ENCODE measurements around the gene NINL.
"Not testable (repeated sequence)": the region's sequence is repeated elsewhere in the genome, so short reads cannot be mapped to it uniquely, and the experiment has no call there.

DNA sequence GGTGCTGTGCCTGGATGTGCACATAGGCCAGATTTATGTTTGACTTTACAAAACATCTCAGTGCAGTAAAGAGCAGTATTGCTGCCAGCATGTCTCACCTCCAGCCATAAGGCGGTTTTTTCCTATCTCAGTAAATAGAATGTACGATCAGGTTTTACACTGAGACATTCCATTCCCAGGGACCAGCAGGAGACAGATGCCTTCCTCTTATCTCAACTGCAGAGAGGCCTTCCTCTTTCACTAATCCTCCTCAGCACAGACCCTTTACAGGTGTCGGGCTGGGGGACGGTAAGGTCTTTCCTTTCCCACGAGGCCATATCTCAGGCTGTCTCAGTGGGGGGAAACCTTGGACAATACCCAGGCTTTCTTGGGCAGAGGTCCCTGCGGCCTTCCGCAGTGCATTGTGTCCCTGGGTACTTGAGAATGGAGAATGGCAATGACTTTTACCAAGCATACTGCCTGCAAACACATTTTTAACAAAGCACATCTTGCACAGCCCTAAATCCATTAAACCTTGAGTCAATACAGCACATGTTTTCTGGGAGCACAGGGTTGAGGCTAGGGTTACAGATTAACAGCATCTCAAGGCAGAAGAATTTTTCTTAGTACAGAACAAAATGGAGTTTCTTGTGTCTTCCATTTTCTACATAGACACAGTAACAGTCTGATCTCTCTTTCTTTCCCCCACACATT lies 34.5 kb downstream of the NINL start:
- TF ChIP-seq, protein P1, sequence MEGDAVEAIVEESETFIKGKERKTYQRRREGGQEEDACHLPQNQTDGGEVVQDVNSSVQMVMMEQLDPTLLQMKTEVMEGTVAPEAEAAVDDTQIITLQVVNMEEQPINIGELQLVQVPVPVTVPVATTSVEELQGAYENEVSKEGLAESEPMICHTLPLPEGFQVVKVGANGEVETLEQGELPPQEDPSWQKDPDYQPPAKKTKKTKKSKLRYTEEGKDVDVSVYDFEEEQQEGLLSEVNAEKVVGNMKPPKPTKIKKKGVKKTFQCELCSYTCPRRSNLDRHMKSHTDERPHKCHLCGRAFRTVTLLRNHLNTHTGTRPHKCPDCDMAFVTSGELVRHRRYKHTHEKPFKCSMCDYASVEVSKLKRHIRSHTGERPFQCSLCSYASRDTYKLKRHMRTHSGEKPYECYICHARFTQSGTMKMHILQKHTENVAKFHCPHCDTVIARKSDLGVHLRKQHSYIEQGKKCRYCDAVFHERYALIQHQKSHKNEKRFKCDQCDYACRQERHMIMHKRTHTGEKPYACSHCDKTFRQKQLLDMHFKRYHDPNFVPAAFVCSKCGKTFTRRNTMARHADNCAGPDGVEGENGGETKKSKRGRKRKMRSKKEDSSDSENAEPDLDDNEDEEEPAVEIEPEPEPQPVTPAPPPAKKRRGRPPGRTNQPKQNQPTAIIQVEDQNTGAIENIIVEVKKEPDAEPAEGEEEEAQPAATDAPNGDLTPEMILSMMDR (IDR thresholded peaks at IDR 0.05): not testable (repeated sequence)
- not testable (repeated sequence) for TF ChIP-seq POLR2A (IDR thresholded peaks at IDR 0.05)

Data from Peyer's patch (tissue), 4 donors.